Liver (tissue), 9 donors: Measurements from ENCODE around the gene OLFM4. TPM values are rescaled to one million over a fixed set of nuclear protein-coding genes. Genes with fewer than 3 reads are reported as not detected.

ENCODE experiments used
- DNase-seq: peaks from one replicate; pipeline ENCODE4 v3.0.0-alpha.2; 2017; ENCODE audit warnings: low spot score
- H3K27ac ChIP-seq, 2 donors: one replicate each; pipeline ENCODE4 v1.7.0; 2013; ENCODE audit warnings: inconsistent platforms in 2 of 2, low read length in 2 of 2, control low read depth in 1 of 2, low read depth in 1 of 2, mild to moderate bottlenecking in 1 of 2
- H3K27me3 ChIP-seq, 4 donors: one replicate each; pipeline versions ENCODE4 v1.6.1 to v1.7.0; 2013; ENCODE audit warnings: low read length in 3 of 4, inconsistent platforms in 1 of 4, mild to moderate bottlenecking in 1 of 4, moderate library complexity in 1 of 4; ENCODE audit not compliant: control insufficient read depth in 4 of 4, insufficient read depth in 4 of 4
- H3K36me3 ChIP-seq, 4 donors: one replicate each; pipeline versions ENCODE4 v1.6.1 to v1.7.0; 2013; ENCODE audit warnings: low read length in 3 of 4, mild to moderate bottlenecking in 3 of 4, low read depth in 1 of 4, moderate library complexity in 1 of 4; ENCODE audit not compliant: control insufficient read depth in 4 of 4, insufficient read depth in 3 of 4
- H3K4me1 ChIP-seq, 4 donors: one replicate each; pipeline versions ENCODE4 v1.6.1 to v1.7.0; 2013; ENCODE audit warnings: low read length in 3 of 4, mild to moderate bottlenecking in 3 of 4, moderate library complexity in 1 of 4; ENCODE audit not compliant: control insufficient read depth in 4 of 4, insufficient read depth in 4 of 4
- H3K4me3 ChIP-seq, 3 donors: one replicate each; pipeline versions ENCODE4 v1.6.1 to v1.7.0; 2013; ENCODE audit warnings: low read length in 3 of 3, control low read depth in 1 of 3, low read depth in 1 of 3, mild to moderate bottlenecking in 1 of 3
- H3K9ac ChIP-seq, 2 donors: one replicate each; pipeline ENCODE4 v1.7.0; 2013; ENCODE audit warnings: low read length in 2 of 2, mild to moderate bottlenecking in 2 of 2, moderate library complexity in 2 of 2, control low read depth in 1 of 2, low read depth in 1 of 2
- H3K9me3 ChIP-seq, 4 donors: one replicate each; pipeline versions ENCODE4 v1.6.1 to v1.7.0; 2013; ENCODE audit warnings: low read length in 3 of 4; ENCODE audit not compliant: control insufficient read depth in 4 of 4
- ATF3 ChIP-seq: IDR thresholded peaks from 2 replicates; pipeline ENCODE4 v1.6.1; 2016; ENCODE audit warnings: antibody characterized with exemption
- CTCF ChIP-seq: fragments of 150-350 bp; IDR thresholded peaks from 2 replicates; pipeline ENCODE4 v1.5.1; 2017; ENCODE audit warnings: improper control_type of control experiment, low read depth, low read length; ENCODE audit not compliant: missing input control
- EGR1 ChIP-seq, 2 donors: IDR thresholded peaks; 2 replicates each; pipeline ENCODE4 v1.6.1; 2016 to 2018; ENCODE audit warnings: antibody characterized with exemption in 2 of 2, low read depth in 2 of 2
- FOXA1 ChIP-seq: IDR thresholded peaks from 2 replicates; pipeline ENCODE4 v1.6.1; 2016; ENCODE audit warnings: antibody characterized with exemption
- FOXA2 ChIP-seq: IDR thresholded peaks from 2 replicates; pipeline ENCODE4 v1.6.1; 2016; ENCODE audit warnings: antibody characterized with exemption
- HNF4A ChIP-seq, 2 donors: conservative IDR thresholded peaks; 2 replicates each; pipeline ENCODE4 v1.6.1; 2016; ENCODE audit warnings: antibody characterized with exemption in 2 of 2, mild to moderate bottlenecking in 2 of 2
- HNF4G ChIP-seq: IDR thresholded peaks from 2 replicates; pipeline ENCODE4 v1.6.1; 2016; ENCODE audit warnings: antibody characterized with exemption
- JUND ChIP-seq, 2 donors: IDR thresholded peaks; 2 replicates each; pipeline ENCODE4 v1.6.1; 2016; ENCODE audit warnings: antibody characterized with exemption in 2 of 2
- MAX ChIP-seq: IDR thresholded peaks from 2 replicates; pipeline ENCODE4 v1.6.1; 2016; ENCODE audit warnings: antibody characterized with exemption
- NR2F2 ChIP-seq: IDR thresholded peaks from 2 replicates; pipeline ENCODE4 v1.6.1; 2016; ENCODE audit warnings: antibody characterized with exemption
- REST ChIP-seq: IDR thresholded peaks from 2 replicates; pipeline ENCODE4 v1.6.1; 2016; ENCODE audit warnings: antibody characterized with exemption, mild to moderate bottlenecking
- RXRA ChIP-seq, 2 donors: IDR thresholded peaks; 2 replicates each; pipeline ENCODE4 v1.6.1; 2017 to 2018; ENCODE audit warnings: antibody characterized with exemption in 2 of 2, mild to moderate bottlenecking in 1 of 2
- SP1 ChIP-seq: IDR thresholded peaks from 2 replicates; pipeline ENCODE4 v1.6.1; 2018; ENCODE audit warnings: antibody characterized with exemption, mild to moderate bottlenecking
- TAF1 ChIP-seq: conservative IDR thresholded peaks from 2 replicates; pipeline ENCODE4 v1.6.1; 2016; ENCODE audit warnings: antibody characterized with exemption, mild to moderate bottlenecking
- YY1 ChIP-seq: IDR thresholded peaks from 2 replicates; pipeline ENCODE4 v1.6.1; 2016; ENCODE audit warnings: antibody characterized with exemption, mild to moderate bottlenecking
- ZBTB33 ChIP-seq: IDR thresholded peaks from 2 replicates; pipeline ENCODE4 v1.6.1; 2016; ENCODE audit warnings: antibody characterized with exemption
- WGBS: extraction: QIAGEN DNeasy Blood & Tissue Kit; methylation state at CpG from one replicate; pipeline ENCODE4 v1.1.7; 2013; 5-methylcytosine and 5-hydroxymethylcytosine counted together
- polyA plus RNA-seq, 2 donors: library from polyadenylated mRNA; stranded (reverse) in 1 of 2; unstranded in 1 of 2; fragments of 200-250 nt in 1 of 2; fragments of >200 nt in 1 of 2; fragmentation: Nextera tagmentation in 1 of 2; extraction: Ambion mirVana in 1 of 2; gene quantifications; one replicate each; pipeline versions ENCODE4 v1.2.1 to v1.2.3, GENCODE V29; 2013 to 2015
- total RNA-seq, 2 donors: library from RNA; depleted of rRNA; stranded (reverse); fragments of >200 nt; gene quantifications; one replicate each; pipeline ENCODE4 v1.2.3, GENCODE V29; 2014
- donor health status: healthy.
- donor health status: healthy.
- donor health status: healthy.
- donor health status: healthy.
- donor health status: healthy.

Gene OLFM4
- total and polyA plus RNA-seq, 4 donors = under 0.01 to 8.0 (median 0.66) TPM; not detected in 1

- Histone ChIP-seq H3K9ac (no peak overlapping the region), H3K9me3 (no peaks in the 10 kb centered on the region), H3K4me3 (no peak overlapping the region), H3K27me3 (peaks cover 0 to 8% (median 0%) of the 10 kb centered on the region in 4 donors), H3K27ac (no peak overlapping the region), H3K36me3 (no peaks in the 10 kb centered on the region), H3K4me1 (no peaks in the 10 kb centered on the region)
- DNase-seq = no peak
- TF ChIP-seq NR2F2 = no peak
- TF ChIP-seq EGR1 (IDR thresholded peaks at IDR 0.05; ENCODE audit: low read depth in 2 of 2) = no peak
- TF ChIP-seq RXRA (IDR thresholded peaks at IDR 0.05) = no peak
- TF ChIP-seq ATF3 = no peak
- no peak for TF ChIP-seq JUND (IDR thresholded peaks at IDR 0.05)
- no peak for TF ChIP-seq FOXA1
- no peak for TF ChIP-seq SP1
- TF ChIP-seq HNF4G = no peak
- no peak for TF ChIP-seq MAX
- TF ChIP-seq FOXA2 = no peak
- TF ChIP-seq TAF1 = no peak
- no peak for TF ChIP-seq REST
- no peak for TF ChIP-seq HNF4A (conservative IDR thresholded peaks at IDR 0.05)
- TF ChIP-seq CTCF = no peak
- no peak for TF ChIP-seq ZBTB33
- no peak for TF ChIP-seq YY1
- WGBS = 61% methylated on average over 4 of the region's 4 CpGs
Observed at GRCh38 chr13:53064731-53065130, 36.1 kb downstream of the OLFM4 start.

- Histone ChIP-seq H3K27me3 (peaks cover 0 to 8% (median 0%) of the 10 kb centered on the region in 4 donors), H3K9me3 (no peaks in the 10 kb centered on the region), H3K9ac (no peak overlapping the region), H3K27ac (no peak overlapping the region), H3K4me1 (no peaks in the 10 kb centered on the region), H3K36me3 (no peaks in the 10 kb centered on the region), H3K4me3 (no peak overlapping the region)
- DNase-seq = no peak
- WGBS = 81% methylated on average over 2 of the region's 2 CpGs
- TF ChIP-seq ZBTB33 = no peak
- TF ChIP-seq EGR1 (IDR thresholded peaks at IDR 0.05; ENCODE audit: low read depth in 2 of 2) = no peak
- no peak for TF ChIP-seq YY1
- TF ChIP-seq HNF4G = no peak
- TF ChIP-seq CTCF = no peak
- no peak for TF ChIP-seq TAF1
- TF ChIP-seq JUND (IDR thresholded peaks at IDR 0.05) = no peak
- no peak for TF ChIP-seq HNF4A (conservative IDR thresholded peaks at IDR 0.05)
- no peak for TF ChIP-seq MAX
- TF ChIP-seq FOXA1 = no peak
Observed at GRCh38 chr13:53066411-53066810, 37.8 kb downstream of the OLFM4 start.
